ENCODE data around the gene BLOC1S2. TPM values are rescaled to one million over a fixed set of nuclear protein-coding genes. Genes with fewer than 3 reads are reported as not detected.

Gene BLOC1S2
- total RNA-seq, 1 experiment from 2014 or later, result 54.1 TPM

DNA sequence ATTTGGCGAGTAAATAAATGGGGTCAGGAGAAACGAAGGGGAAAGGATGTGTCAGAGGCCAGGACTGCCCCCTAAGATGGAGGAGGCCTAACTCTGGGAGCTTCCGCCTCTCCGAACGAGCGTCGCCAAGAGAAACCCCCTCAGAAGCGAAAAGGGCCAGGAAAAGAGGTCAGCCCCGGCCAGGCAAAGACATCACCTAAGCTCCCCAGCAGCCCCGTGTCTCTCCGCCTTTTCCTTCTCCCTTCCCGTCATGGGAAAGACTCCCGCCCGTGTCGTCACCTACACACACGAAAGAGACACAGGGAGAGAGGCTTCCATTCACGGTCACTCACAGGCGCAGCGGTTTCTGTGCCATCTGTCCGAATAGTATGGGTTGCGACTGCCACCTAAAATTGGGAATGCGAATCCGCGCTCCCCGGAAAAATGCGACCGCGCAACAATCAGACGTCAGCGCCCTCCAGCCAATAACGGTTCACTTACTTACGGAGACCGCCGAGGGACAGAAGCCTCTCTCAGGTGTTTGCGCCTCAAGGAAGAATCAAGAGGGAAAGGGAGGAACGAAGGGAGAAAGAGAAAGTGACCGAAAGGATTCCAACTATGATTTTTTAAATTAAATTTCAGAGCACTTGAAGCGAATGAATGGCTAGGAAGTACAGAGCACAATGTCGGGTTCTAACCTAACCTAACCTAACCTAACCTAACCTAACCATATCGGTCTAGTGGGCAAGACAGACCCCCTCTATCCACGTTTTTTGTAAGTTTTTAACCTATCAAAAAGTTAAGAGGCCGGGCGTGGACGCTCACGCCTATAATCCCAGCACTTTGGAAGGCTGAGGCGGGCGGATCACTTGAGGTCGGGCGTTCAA lies 19.0 kb downstream of the BLOC1S2 start, which contains the start of gene CWF19L1 (continued):
- TF ChIP-seq ZNF423 (CRISPR knock-in tag; IDR thresholded peaks at IDR 0.05), result no peak
- no peak for TF ChIP-seq ZNF138 (CRISPR knock-in tag; conservative IDR thresholded peaks at IDR 0.05)
- no peak for TF ChIP-seq RORB (CRISPR knock-in tag; IDR thresholded peaks at IDR 0.05)
- TF ChIP-seq, protein P1, sequence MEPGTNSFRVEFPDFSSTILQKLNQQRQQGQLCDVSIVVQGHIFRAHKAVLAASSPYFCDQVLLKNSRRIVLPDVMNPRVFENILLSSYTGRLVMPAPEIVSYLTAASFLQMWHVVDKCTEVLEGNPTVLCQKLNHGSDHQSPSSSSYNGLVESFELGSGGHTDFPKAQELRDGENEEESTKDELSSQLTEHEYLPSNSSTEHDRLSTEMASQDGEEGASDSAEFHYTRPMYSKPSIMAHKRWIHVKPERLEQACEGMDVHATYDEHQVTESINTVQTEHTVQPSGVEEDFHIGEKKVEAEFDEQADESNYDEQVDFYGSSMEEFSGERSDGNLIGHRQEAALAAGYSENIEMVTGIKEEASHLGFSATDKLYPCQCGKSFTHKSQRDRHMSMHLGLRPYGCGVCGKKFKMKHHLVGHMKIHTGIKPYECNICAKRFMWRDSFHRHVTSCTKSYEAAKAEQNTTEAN (CRISPR knock-in tag; IDR thresholded peaks at IDR 0.05), result 0 out of 2 replicates have a peak, but pooled peaks have one; percentile 25

GRCh38 chr10:100265821-100266485 lies 20.5 kb downstream of the BLOC1S2 start:
- ChIA-PET CTCF (no interaction called here), POLR2A (interaction anchor here (0.7 kb wide), 1 partner anchor 1709 kb away, joined by 3 read pairs; no protein-coding TSS in a partner anchor)

DNA sequence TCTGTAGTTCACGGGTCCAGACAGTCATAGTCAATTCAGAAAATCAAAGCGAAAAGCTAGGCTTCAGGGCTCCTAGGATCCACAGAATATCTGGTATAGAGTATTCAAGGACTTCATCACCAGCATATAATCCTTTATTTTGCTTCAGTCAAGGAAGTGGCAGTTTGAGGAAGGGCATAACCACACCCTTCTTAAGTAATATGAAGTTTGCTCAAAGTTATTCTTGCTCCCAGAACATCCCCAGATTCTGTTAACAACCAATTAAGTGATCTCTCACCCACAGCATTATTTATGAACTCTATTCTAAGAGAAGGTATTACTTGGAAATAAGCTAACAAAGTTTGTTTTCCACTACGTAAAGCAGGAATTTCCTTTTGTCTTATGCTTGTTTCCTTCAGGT lies 32.3 kb downstream of the BLOC1S2 start:
- CTCF ChIA-PET, result no interaction called here
- POLR2A ChIA-PET, result no interaction called here
- H3K4me1 Mint-ChIP-seq, result no peaks in the 10 kb centered on the region
- DNase-seq (ENCODE audit: low spot score), result no peak
- peaks cover 61% of the 10 kb centered on the region for H3K36me3 Mint-ChIP-seq
- no peaks in the 10 kb centered on the region for H3K9me3 Mint-ChIP-seq
- H3K4me3 Mint-ChIP-seq, result no peak overlapping the region
- no peaks in the 10 kb centered on the region for H3K27me3 Mint-ChIP-seq (ENCODE audit: low read depth)
- H3K27ac Mint-ChIP-seq, result no peak overlapping the region
- no peak for ATAC-seq
- TF ChIP-seq, protein P2, sequence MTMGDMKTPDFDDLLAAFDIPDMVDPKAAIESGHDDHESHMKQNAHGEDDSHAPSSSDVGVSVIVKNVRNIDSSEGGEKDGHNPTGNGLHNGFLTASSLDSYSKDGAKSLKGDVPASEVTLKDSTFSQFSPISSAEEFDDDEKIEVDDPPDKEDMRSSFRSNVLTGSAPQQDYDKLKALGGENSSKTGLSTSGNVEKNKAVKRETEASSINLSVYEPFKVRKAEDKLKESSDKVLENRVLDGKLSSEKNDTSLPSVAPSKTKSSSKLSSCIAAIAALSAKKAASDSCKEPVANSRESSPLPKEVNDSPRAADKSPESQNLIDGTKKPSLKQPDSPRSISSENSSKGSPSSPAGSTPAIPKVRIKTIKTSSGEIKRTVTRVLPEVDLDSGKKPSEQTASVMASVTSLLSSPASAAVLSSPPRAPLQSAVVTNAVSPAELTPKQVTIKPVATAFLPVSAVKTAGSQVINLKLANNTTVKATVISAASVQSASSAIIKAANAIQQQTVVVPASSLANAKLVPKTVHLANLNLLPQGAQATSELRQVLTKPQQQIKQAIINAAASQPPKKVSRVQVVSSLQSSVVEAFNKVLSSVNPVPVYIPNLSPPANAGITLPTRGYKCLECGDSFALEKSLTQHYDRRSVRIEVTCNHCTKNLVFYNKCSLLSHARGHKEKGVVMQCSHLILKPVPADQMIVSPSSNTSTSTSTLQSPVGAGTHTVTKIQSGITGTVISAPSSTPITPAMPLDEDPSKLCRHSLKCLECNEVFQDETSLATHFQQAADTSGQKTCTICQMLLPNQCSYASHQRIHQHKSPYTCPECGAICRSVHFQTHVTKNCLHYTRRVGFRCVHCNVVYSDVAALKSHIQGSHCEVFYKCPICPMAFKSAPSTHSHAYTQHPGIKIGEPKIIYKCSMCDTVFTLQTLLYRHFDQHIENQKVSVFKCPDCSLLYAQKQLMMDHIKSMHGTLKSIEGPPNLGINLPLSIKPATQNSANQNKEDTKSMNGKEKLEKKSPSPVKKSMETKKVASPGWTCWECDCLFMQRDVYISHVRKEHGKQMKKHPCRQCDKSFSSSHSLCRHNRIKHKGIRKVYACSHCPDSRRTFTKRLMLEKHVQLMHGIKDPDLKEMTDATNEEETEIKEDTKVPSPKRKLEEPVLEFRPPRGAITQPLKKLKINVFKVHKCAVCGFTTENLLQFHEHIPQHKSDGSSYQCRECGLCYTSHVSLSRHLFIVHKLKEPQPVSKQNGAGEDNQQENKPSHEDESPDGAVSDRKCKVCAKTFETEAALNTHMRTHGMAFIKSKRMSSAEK (CRISPR knock-in tag; IDR thresholded peaks at IDR 0.05; ENCODE audit: borderline replicate concordance), result no peak
- TF ChIP-seq E2F5 (CRISPR knock-in tag; IDR thresholded peaks at IDR 0.05) (no peak), ZSCAN18 (CRISPR knock-in tag; IDR thresholded peaks at IDR 0.05) (no peak)

More at GRCh38 chr10:100265821-100266485, 20.5 kb downstream of the BLOC1S2 start:
- no peak overlapping the region for H3K27ac Mint-ChIP-seq
- H3K9me3 Mint-ChIP-seq, result no peaks in the 10 kb centered on the region
- no peak for DNase-seq (ENCODE audit: low spot score)
- H3K27me3 Mint-ChIP-seq (ENCODE audit: low read depth), result no peaks in the 10 kb centered on the region
- no peak for ATAC-seq
- no peak for TF ChIP-seq STAT6 (CRISPR knock-in tag; conservative IDR thresholded peaks at IDR 0.05; ENCODE audit: low read depth)
- TF ChIP-seq TEAD1 (CRISPR knock-in tag; IDR thresholded peaks at IDR 0.05), result no peak
- TF ChIP-seq NFYB (CRISPR knock-in tag; conservative IDR thresholded peaks at IDR 0.05; ENCODE audit: low read depth), result no peak
- no peak for TF ChIP-seq ATF1 (CRISPR knock-in tag; IDR thresholded peaks at IDR 0.05)
- TF ChIP-seq, protein P1 (CRISPR knock-in tag; IDR thresholded peaks at IDR 0.05), result no peak
- no peak for TF ChIP-seq CREB1 (CRISPR knock-in tag; IDR thresholded peaks at IDR 0.05)
- TF ChIP-seq SMAD4 (CRISPR knock-in tag; IDR thresholded peaks at IDR 0.05), result no peak
- no peak for TF ChIP-seq ZNF263 (CRISPR knock-in tag; IDR thresholded peaks at IDR 0.05; ENCODE audit: low read depth)
- TF ChIP-seq ZNF121 (CRISPR knock-in tag; IDR thresholded peaks at IDR 0.05), result no peak
- TF ChIP-seq CREM (CRISPR knock-in tag; IDR thresholded peaks at IDR 0.05), result no peak
- no peak for TF ChIP-seq SOX15 (CRISPR knock-in tag; IDR thresholded peaks at IDR 0.05)
- TF ChIP-seq HMGA2 (CRISPR knock-in tag; IDR thresholded peaks at IDR 0.05), result no peak
- peaks cover 6% of the 10 kb centered on the region; the same call in 1 of the 2 replicates for H3K36me3 Mint-ChIP-seq
- peaks cover 8% of the 10 kb centered on the region for H3K4me1 Mint-ChIP-seq
- peak overlapping the region; percentile 55 for H3K4me3 Mint-ChIP-seq
